GM19372 (cell line): ENCODE measurements around the gene ZC3HAV1L.
"Not testable (repeated sequence)": the region's sequence is repeated elsewhere in the genome, so short reads cannot be mapped to it uniquely, and the experiment has no call there.

Experiments
- ATAC-seq: cut with Tn5 transposase; IDR thresholded peaks from one replicate; pipeline ENCODE4 v1.9.1; 2021; ENCODE audit warnings: mild to moderate bottlenecking, low read depth, moderate library complexity; ENCODE audit not compliant: unreplicated experiment

ZC3HAV1L gene

DNA sequence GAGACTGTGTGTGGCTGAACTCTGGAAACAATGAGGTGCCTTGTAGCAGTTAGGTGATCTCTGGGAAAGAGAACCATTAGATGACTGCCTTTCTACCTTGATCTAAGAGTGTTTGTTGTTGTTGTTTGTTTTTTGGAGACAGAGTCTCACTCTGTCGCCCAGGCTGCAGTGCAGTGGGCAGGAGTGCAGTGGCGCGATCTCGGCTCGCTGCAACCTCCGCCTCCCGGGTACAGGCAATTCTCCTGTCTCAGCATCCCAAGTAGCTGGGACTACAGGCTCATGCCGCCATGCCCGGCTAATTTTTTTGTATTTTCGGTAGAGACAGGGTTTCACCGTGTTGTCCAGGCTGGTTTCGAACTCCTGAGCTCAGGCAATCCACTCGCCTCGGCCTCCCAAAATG lies 18.8 kb upstream of the ZC3HAV1L start:
- ATAC-seq, result not testable (repeated sequence)

DNA sequence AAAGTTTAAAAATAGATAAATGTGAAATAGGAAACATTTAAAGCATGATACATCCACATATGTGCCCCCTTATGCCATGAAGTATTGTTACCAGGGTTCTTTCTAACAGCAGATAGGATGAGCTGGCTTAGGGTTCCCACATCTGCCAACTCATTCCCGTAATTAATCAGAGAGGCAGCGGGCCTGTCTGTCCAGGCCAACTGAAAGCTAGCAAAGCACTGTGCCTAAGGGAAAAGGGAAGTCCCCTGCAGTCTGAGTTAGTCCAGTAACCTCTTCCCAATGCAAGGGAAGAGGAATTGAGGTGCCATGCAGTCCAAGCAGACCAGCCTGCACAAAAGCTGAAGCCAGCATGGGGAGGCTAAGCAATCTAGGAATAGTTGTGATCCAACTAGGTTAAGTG lies 18.3 kb upstream of the ZC3HAV1L start:
- ATAC-seq, result no peak

DNA sequence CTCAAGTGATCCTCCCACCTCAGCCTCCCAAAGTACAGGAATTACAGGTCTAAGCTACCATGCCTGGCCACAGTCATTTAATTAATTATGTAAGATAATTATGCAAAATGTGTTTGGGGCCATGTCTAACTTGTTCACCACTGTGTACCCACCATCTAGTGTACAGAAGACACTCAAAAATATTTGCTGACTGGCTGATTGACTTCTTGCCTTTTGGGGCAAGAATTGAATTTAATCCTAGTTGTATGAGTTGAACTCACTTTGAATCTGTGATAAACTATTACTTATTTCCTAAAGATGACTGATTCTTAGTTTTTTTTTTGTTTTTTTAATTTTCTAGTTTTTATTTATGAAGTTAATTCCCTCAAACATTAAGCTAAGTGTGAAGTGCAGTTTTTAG lies 15.8 kb upstream of the ZC3HAV1L start:
- no peak for ATAC-seq

DNA sequence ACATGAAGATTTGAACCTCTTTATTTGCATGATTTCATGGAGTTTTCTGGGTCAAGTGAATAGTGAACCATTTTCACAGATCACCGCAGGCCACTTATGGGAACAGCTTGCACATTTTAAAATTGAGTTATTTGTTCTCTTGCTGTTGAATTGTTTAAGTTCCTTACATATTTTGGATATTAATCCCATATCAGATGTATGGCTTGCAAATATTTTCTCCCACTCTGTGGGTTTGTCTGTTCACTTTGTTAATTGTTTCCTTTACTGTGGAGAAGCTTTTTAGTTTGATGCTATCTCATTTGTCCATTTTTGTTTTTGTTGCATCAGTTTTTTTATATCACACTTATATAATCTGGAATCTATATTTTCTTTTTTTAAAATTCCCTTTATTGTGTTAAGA lies 14.1 kb upstream of the ZC3HAV1L start:
- ATAC-seq, result no peak

DNA sequence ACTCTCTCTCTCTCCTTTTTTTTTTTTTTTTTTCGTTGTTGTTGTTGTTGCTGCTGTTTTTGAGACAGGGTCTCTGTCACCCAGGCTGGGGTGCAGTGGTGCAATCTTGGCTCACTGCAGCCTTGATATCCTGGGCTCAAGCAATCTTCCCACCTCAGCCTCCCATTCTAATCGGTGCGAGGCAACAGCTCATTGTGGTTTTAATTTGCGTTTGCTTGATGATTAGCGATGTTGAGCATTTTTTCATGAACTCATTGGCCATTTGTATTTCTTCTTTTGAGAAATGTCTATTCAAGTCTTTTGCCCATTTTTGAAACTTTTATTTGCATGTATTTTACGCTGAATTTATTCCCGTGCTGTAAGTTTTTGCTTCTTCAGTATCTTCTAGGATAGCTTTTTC lies 13.3 kb upstream of the ZC3HAV1L start:
- no peak for ATAC-seq

DNA sequence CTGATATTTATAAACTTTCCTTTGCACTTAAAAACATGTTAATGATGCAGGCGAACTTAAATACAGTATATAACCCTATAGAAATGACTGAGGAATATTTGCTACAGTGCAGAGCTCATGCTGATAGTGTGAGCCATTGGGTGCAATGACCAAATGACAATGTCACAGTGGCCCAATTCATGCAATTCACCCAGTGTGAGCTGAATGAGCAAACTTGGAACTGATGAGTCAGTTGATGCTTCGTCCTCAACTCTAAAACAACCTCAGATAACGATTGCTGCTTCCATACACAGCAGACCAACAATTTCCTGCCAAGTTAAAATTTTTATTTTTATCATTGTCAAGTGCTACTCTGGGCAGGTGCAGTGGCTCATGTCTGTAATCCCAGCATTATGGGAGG lies 12.1 kb upstream of the ZC3HAV1L start:
- no peak for ATAC-seq

DNA sequence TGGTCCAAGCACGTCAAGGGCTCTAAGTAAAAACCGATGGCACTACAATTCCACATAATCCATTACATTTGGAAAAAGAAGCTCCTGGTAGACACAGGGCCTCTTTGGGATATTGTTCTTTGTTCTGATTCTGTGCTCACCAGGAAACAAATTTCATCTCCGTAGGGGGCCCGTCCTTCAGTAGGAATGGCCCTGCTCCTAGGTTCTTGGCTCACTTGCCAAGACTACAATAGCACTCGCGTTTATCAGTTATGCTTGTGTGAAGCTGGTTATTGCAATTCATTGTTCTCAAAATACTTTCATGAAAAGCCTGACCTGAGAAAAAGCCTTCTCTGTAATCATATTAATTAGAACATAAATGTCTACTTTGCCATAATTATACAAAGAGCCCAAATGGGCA lies 10.3 kb upstream of the ZC3HAV1L start:
- ATAC-seq, result no peak

DNA sequence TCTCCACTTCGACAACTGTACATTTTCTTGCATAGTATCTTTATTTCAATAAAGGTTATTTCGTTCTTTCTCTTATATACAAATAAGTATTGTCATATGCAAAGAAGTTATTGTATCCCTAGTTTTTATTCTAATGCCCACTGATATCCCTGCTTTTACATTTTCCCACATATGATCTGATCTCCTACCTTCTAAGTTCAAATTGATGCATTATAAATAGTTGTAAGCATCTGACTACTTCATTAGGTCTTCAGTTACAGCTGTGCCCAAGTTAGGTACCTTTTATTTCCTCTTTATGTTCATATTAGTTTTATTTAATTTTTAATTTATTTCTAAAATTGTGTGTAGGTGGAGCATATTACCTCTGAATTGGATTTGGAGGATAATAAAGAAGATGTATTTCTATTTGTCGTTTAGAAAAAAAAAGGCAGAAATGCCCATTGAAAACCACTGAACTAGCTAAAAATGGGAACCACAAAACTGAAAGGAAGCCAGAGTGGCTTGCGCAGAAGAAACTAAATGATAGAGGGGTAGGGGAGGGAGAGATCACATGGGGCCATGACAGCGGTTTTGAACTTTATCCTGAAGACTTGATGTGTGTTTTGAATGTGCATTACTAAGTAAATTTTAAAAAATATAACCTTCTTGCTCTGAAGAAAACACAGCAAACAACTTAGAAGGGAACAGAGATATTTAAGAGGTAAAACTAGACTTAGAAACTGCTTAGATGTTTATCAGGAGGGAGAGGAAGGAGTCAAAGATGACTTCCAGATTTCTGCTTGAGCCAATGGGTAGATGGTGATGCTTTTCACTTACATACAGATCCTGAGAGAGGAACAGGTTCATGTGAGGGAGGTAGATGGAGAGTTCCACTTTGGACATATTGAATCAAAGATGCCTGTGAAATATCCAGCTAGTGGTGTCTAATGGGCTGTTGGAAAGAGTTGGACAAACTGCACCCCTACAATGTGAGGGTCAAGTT lies 9.3 kb upstream of the ZC3HAV1L start:
- no peak for ATAC-seq

DNA sequence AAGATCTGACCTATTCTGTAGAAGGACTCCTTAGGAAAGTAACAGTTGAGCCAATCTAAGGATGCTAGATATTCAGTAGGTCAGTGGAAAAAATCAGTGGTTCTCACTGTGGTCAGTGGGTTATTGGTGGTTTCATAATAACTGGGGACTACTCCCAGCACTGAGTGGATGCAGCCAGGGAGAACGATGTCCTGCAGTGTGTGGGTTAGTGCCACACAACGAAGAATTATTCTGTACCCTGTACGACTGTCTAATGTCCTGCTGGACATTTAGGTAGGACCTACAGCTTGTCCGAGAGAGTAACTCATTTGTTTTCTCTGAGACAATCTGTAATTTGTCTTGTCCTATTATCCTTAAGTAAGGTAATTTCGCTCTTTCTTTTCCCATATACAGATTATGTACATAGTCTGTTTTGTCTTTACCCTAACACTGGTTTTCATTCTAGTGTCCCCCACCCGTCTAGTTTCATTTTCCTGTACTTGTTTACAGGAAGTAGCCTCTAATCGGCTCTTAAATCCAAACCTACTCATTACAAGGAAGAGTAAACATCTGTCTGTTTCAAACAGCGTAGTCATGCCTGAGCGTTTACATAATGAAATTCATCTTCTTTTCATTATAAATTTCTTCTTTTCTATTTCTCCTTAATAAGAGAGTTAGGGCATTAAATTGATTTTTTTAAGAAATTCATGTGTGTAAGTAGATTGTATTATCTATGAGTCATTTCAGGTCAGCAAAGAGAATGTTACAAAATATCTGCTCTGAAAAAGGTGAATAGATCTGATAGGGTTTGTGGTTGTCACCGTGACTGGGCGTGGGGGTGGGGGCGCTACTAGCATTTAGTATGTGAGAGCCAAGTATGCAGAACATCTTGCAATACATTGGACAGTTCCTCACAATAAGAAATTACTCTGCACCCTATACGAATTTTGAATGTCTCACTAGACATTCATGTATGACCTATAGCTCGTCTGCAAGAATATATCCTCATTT lies 8.3 kb upstream of the ZC3HAV1L start:
- no peak for ATAC-seq

DNA sequence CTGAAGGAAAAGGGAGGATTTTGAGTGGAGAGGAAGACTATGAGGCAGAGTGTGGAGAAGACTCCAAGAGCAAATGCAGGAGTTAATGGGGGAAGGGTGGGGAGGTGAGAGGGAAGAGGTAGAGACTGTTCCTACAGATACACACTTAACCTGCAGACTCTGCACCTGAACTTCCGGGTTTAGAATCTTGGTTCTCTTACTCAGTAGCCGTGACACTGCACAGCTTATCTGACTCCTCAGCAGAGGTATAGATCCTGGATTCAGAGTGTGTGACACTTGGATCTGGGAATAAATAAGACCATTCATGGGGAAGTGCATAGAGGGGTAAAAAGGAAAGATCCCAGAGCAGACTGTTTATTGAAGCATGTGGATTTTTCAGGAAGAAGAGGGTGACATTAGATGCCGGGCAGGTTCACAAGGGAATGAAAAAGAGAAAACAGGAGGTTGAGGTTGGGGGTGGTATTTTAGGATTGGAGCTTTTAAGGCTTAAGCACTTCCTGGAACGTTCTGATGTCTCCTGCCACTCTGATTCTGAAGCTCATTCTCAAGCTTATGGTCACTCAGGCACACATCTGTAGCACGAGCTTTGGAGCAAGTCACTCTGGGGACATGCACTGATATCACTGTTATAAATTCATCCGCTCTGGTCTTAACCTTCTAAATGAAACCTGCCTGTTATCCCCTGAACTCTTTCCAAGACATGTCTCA lies 5.7 kb upstream of the ZC3HAV1L start:
- ATAC-seq, result no peak

DNA sequence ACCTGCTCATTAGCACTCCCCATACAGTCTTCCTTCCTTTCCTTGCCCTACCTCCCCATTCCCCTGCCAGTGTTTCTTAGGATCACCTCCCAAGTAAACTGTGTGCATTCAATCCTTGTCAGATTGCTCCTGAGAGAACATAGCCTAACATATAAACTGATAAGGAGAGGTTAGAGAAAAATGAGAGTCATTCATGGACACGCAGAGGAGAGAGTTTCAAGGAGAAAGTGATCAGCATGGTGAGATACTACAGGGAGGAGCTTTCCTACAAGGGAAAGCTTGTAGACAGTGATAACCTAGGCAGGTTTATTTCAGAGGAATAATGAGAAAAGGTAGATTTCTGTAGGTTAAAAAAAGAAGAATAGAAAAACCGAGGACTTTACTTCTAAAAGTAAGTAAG lies 2.8 kb upstream of the ZC3HAV1L start:
- ATAC-seq, result no peak

DNA sequence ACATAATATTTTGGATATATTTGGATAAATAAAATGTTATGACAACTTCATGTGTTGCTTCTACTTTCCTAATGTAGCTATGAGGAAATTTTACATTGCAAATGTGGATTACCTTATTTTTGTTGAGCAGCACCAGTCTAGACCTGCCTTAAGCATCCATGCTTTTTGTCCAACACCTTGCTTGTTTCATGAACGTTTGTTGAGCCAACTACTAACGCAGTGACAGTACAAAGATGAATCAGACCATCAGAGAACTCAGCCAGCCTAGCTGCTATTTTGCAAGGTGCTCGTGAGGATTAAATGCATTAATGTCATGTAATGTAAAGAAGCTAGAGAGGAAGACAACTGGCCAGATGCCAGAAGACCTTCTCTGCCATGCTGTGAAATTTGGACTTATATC lies 1.1 kb upstream of the ZC3HAV1L start:
- no peak for ATAC-seq

DNA sequence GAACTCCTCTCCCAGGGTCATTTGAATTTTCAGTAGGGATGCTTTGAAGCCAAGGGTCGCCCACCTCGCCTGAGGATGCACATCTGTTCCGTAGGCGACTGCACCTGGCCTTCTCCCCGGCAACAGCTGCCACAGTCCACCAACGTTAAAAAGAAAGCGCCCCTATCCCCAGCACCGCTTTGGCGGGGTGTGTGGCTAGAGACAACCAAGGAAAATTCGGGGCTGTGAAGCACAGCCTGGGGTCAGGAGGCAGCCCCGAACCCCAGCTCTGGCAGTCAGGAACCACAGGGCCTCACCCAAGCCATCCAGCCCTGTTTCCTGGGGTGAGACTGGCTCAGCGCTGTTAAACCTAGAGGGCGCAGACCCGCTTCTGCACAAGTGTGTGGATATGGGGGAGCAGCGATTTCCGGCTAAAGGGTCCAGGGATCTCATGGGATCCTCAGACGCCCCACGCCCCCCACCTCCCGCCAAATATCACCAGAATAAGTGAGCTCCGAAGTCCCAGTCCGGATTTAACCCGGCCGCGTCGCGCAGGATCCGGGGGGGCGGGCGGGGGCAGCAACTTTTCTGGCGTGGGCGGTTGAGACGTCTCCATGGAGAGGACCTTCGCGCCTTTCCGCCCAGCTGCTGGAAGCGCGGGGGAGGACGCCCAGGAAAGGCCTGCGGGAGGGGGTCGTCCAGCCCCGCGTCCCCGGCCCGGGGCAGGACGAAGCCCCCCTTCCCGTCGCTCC lies 822 bp downstream of the ZC3HAV1L start:
- peak; percentile 43 for ATAC-seq

DNA sequence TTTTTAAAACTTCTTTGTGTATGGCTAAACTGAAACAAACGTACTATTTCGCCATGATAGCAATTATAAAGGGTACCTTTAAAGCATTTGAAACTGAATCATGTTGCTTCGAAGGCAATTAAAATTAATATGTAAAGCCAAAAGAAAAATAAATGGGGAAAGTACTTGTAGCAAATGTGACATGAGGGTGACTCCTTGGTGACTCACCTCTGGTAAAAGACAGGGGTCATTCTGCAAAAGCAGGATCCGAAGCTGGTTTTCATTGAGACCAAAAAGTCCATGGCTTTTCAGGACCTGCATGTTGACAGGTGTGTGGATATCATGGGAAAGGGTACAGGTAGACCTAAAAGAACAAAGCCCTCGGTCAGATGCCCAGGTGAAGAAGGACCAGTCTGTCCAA lies 1.5 kb downstream of the ZC3HAV1L start:
- ATAC-seq, result no peak

DNA sequence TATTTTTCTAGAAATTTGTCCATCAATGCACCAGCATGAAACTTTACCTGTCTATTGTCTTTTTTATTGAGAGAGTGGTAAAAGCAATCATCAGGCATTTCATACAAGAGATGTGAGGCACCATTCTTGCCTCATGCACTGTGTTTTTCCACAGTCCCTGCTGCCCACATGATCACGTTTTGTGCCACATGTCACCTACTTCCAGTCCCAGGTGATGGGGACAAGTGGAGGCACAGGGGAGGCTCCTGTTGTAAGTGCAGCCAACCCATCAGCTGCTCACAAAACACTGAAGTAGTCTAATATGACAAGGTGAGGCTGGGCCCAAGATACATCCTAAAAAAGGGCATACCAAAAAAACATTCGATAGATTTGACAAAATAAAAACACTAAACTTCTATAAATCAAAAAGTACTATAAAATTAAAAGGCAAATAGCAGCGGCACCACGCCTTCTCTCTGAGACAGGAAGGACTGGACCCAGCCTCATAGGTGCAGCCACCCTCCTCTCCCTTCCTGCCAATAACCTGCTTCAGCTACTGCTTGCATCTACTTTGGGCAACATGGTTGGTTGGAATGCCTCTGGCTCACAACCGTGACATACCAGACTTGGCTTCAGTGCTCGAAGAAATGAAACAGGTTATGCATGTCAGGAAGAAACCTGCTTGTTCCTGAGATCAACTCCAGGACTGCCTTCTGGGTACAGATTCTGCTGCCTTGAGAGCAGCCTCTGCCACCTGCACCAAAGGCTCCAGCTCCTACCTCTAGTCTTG lies 2.3 kb downstream of the ZC3HAV1L start:
- no peak for ATAC-seq

DNA sequence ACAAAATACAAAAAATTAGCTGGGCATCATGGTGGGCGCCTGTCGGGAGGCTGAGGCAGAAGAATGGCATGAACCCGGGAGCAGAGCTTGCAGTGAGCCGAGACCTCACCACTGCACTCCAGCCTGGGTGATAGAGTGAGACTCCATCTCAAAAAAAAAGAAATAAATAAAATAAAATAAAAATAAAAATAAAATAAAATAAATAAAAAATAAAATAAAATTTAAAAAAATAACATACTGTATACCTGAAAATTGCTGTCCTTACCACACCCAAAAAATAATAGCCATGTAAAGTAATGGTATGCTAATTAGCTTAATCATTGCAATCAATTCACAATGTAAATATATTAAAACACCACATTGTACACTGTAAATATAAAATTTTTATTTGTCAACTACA lies 3.4 kb downstream of the ZC3HAV1L start:
- no peak for ATAC-seq

DNA sequence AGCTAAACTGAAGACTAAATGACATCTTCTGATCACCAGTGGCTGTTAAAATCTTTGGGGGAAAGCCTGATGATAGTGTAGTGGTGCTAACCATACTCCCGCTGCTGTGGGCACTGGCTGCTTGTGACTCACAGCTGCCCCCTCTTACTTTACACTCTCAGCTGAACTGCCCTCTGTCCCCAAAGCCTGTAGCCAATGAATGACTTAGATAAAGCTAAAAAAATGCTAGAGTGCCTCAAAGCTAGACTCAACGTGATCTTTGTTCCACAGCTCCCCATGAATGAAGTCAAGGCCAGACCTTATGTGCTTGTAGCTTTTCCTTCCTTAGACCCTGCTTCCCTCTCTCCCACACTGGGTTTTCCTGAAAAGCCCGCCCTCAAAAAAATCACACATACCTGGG lies 6.5 kb downstream of the ZC3HAV1L start:
- ATAC-seq, result no peak

DNA sequence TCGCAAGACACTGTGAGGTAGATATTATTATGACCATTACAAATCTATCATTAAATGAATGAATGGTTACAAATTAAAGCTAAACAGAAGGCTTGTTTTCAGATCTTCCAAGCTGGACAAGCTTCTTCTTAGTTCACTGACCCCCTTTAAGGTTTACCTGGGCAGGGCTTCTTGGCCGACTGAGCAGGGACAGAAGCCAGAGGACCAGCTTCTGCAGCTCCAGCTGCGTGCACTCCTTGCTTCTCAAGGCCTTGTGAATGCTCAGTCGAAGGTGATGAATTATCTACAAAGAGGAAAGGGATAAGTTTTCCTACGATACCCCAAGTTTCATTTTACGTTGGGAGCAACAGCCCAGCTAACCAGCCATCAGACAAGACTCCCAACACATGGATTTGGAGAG lies 9.3 kb downstream of the ZC3HAV1L start:
- ATAC-seq, result no peak

DNA sequence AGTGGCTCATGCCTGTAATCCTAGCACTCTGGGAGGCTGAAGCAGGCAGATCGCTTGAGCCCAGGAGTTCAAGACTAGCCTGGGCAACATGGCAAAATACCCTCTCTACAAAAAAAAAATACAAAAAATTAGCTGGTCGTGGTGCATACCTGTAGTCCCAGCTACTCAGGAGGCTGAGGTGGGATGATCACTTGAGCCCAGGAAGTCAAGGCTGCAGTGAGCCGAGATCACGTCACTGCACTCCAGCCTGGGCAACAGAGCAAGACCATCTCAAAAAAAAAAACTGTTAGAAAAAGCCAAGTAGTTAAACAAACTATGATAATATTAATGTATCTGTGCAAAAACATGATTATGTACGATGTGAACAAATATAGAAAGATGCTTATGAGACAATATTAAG lies 10.0 kb downstream of the ZC3HAV1L start:
- ATAC-seq, result not testable (repeated sequence)
